SU-DHL-6 (cell line): ENCODE measurements around the gene GOLGA6C.
"Not testable (repeated sequence)": the region's sequence is repeated elsewhere in the genome, so short reads cannot be mapped to it uniquely, and the experiment has no call there.

ENCODE experiments used
- H2AFZ ChIP-seq: fragments of 200-600 bp; sonication (generic); 2 replicates; pipeline ENCODE4 v1.6.1; 2014; ENCODE audit warnings: low read depth, mild to moderate bottlenecking, moderate library complexity, mixed read lengths, antibody characterized with exemption, low read length; ENCODE audit not compliant: severe bottlenecking
- H3F3A ChIP-seq: fragments of 200-600 bp; shearing (Covaris generic); 2 replicates; pipeline ENCODE4 v1.6.0; 2016; ENCODE audit warnings: antibody characterized with exemption, mild to moderate bottlenecking; ENCODE audit not compliant: insufficient read depth
- H3K27ac ChIP-seq: fragments of 200-600 bp; sonication (generic); 2 replicates; pipeline ENCODE4 v1.5.1; 2016; ENCODE audit warnings: low read depth, mild to moderate bottlenecking, low read length, moderate library complexity, mixed read lengths
- H3K27me3 ChIP-seq: fragments of 200-600 bp; sonication (generic), shearing (Covaris generic); 2 replicates; pipeline ENCODE4 v1.6.0; 2014; ENCODE audit warnings: mild to moderate bottlenecking, low read length
- H3K36me3 ChIP-seq: fragments of 200-600 bp; sonication (generic); 2 replicates; pipeline ENCODE4 v1.6.1; 2014; ENCODE audit warnings: mild to moderate bottlenecking, low read length, mixed read lengths
- H3K4me2 ChIP-seq: fragments of 300-600, 200-600 bp; shearing (Covaris generic), sonication (generic); 2 replicates; pipeline ENCODE4 v1.6.0; 2014; ENCODE audit warnings: low read length, low read depth, mild to moderate bottlenecking; ENCODE audit not compliant: poor library complexity, severe bottlenecking
- H3K4me3 ChIP-seq: fragments of 200-600 bp; sonication (generic); 2 replicates; pipeline ENCODE4 v1.5.1; 2014; ENCODE audit warnings: antibody characterized with exemption, low read length, mild to moderate bottlenecking, mixed read lengths; ENCODE audit not compliant: insufficient read depth, poor library complexity, severe bottlenecking
- H3K79me2 ChIP-seq: fragments of 200-600 bp; sonication (generic); 2 replicates; pipeline ENCODE4 v1.6.1; 2014; ENCODE audit warnings: mild to moderate bottlenecking, low read length, moderate library complexity; ENCODE audit not compliant: insufficient read depth
- H3K9ac ChIP-seq: fragments of 200-600 bp; sonication (generic); 2 replicates; pipeline ENCODE4 v1.7.0; 2014; ENCODE audit warnings: mild to moderate bottlenecking, low read length
- H3K9me2 ChIP-seq: fragments of 200-600 bp; sonication (generic); replicated peaks from 2 replicates; pipeline ENCODE4 v1.6.1; 2014; ENCODE audit warnings: low read length; ENCODE audit not compliant: insufficient read depth
- H3K9me3 ChIP-seq: fragments of 200-600 bp; sonication (generic); 2 replicates; pipeline ENCODE4 v1.6.1; 2014; ENCODE audit warnings: low read length, mixed read lengths; ENCODE audit not compliant: insufficient read depth
- H4K20me1 ChIP-seq: fragments of 200-600 bp; sonication (generic); 2 replicates; pipeline ENCODE4 v1.6.1; 2014; ENCODE audit warnings: low read depth, mild to moderate bottlenecking, antibody characterized with exemption, low read length, moderate library complexity, mixed read lengths
- EZH2phosphoT487 ChIP-seq: fragments of 200-600 bp; sonication (generic), shearing (Covaris generic); conservative IDR thresholded peaks from 2 replicates; pipeline ENCODE4 v1.6.1; 2018; ENCODE audit warnings: mild to moderate bottlenecking, antibody characterized with exemption, low read length, moderate library complexity, mixed read lengths
- TF ChIP-seq, protein P1 (sequence below): fragments of 200-600 bp; sonication (generic); IDR thresholded peaks from one replicate; pipeline ENCODE4 v1.5.1; 2017; ENCODE audit warnings: antibody characterized with exemption, mild to moderate bottlenecking, low read length, moderate library complexity; ENCODE audit not compliant: insufficient read depth, poor library complexity, severe bottlenecking

Gene GOLGA6C

GRCh38 chr15:75306188-75306587, 48.1 kb downstream of the GOLGA6C start:
- Histone ChIP-seq H3K79me2 (no peaks in the 10 kb centered on the region), H3K4me3 (no peak overlapping the region), H3K9ac (no peak overlapping the region), H3K9me3 (no peaks in the 10 kb centered on the region), H2AFZ (no peak overlapping the region), H3K27me3 (no peaks in the 10 kb centered on the region), H3K36me3 (no peaks in the 10 kb centered on the region), H3K9me2 (no peaks in the 10 kb centered on the region), H3K27ac (no peak overlapping the region), H3F3A (no peaks in the 10 kb centered on the region), H4K20me1 (no peaks in the 10 kb centered on the region; the same call in 1 of the 2 replicates), H3K4me2 (no peak overlapping the region)
- no peak for TF ChIP-seq EZH2phosphoT487
- TF ChIP-seq, protein P1, sequence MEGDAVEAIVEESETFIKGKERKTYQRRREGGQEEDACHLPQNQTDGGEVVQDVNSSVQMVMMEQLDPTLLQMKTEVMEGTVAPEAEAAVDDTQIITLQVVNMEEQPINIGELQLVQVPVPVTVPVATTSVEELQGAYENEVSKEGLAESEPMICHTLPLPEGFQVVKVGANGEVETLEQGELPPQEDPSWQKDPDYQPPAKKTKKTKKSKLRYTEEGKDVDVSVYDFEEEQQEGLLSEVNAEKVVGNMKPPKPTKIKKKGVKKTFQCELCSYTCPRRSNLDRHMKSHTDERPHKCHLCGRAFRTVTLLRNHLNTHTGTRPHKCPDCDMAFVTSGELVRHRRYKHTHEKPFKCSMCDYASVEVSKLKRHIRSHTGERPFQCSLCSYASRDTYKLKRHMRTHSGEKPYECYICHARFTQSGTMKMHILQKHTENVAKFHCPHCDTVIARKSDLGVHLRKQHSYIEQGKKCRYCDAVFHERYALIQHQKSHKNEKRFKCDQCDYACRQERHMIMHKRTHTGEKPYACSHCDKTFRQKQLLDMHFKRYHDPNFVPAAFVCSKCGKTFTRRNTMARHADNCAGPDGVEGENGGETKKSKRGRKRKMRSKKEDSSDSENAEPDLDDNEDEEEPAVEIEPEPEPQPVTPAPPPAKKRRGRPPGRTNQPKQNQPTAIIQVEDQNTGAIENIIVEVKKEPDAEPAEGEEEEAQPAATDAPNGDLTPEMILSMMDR: no peak

DNA sequence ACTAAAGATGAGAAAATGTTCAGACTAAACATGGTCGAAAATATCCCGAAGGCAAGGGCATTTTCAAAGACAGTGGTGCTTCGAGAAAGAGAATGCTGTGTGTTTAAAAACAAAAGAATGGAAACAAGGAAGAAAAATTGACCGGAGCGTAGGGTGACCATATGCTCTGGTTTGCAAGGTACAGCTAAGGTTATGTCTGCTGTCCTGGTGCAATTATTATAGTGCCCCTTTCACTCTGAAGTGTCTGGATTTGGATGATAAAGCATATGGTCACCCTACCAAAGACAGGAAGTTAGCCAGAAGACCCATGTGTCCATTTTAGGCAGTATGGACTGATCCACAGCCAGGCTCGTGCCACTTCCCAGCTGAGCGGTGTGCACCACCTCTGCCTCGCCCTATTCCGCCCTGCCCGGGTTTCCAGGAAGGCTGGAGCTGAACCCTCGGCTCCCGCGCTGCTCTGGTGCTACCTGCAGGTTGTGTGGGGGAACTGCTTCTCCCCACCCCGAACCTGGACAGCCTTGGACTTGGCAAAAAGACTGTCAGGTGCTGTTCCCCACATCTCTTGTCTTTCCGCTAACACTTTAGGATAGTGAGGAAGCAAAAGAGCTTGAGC, 49.8 kb downstream of the GOLGA6C start:
- H3K27ac ChIP-seq: no peak overlapping the region
- H3K4me2 ChIP-seq: no peak overlapping the region
- H3K9me3 ChIP-seq: no peaks in the 10 kb centered on the region
- TF ChIP-seq, protein P1: no peak
- TF ChIP-seq EZH2phosphoT487: no peak
- H3K9me2 ChIP-seq: no peaks in the 10 kb centered on the region
- no peaks in the 10 kb centered on the region; the same call in 1 of the 2 replicates for H4K20me1 ChIP-seq
- H3K27me3 ChIP-seq: no peaks in the 10 kb centered on the region
- no peak overlapping the region for H2AFZ ChIP-seq
- no peak overlapping the region for H3K4me3 ChIP-seq
- H3K79me2 ChIP-seq: no peaks in the 10 kb centered on the region
- H3K9ac ChIP-seq: no peak overlapping the region
- H3F3A ChIP-seq: no peaks in the 10 kb centered on the region
- H3K36me3 ChIP-seq: no peaks in the 10 kb centered on the region

GRCh38 chr15:75309711-75310110, 51.6 kb downstream of the GOLGA6C start:
- Histone ChIP-seq H3K4me3 (no peak overlapping the region), H3K9me3 (no peaks in the 10 kb centered on the region), H3K27ac (no peak overlapping the region), H3K9me2 (no peaks in the 10 kb centered on the region), H3K9ac (no peak overlapping the region), H4K20me1 (no peaks in the 10 kb centered on the region; the same call in 1 of the 2 replicates), H3K36me3 (no peaks in the 10 kb centered on the region), H3K27me3 (no peaks in the 10 kb centered on the region), H3F3A (no peaks in the 10 kb centered on the region), H2AFZ (no peak overlapping the region), H3K79me2 (no peaks in the 10 kb centered on the region), H3K4me2 (no peak overlapping the region)
- TF ChIP-seq, protein P1: no peak
- no peak for TF ChIP-seq EZH2phosphoT487

GRCh38 chr15:75312548-75312947, 54.4 kb downstream of the GOLGA6C start:
- H3K79me2 ChIP-seq, H3K9me3 ChIP-seq, H4K20me1 ChIP-seq, H3K27ac ChIP-seq, H3K9ac ChIP-seq, H3K4me3 ChIP-seq, H3F3A ChIP-seq, H2AFZ ChIP-seq, H3K4me2 ChIP-seq, H3K9me2 ChIP-seq, H3K27me3 ChIP-seq, H3K36me3 ChIP-seq: not testable (repeated sequence)
